PC-9 (cell line): Measurements from ENCODE around the gene SLC30A10.

Experiments
- CTCF ChIP-seq: fragments of 200-600 bp; sonication (generic); conservative IDR thresholded peaks from 2 replicates; pipeline ENCODE4 v1.6.1; 2017; ENCODE audit warnings: mixed run types, antibody characterized with exemption, mild to moderate bottlenecking, moderate library complexity
- EZH2 ChIP-seq: fragments of 200-600 bp; sonication (generic); IDR thresholded peaks from 2 replicates; pipeline ENCODE4 v1.8.0; 2017; ENCODE audit warnings: antibody characterized with exemption, low read depth

- TF ChIP-seq CTCF (no peak), EZH2 (no peak)
These were observed 20.6 kb downstream of the SLC30A10 start for GRCh38 chr1:219907772-219908070.
